ENCODE results near the gene PIK3CA. TPM values are rescaled to one million over a fixed set of nuclear protein-coding genes. Genes with fewer than 3 reads are reported as not detected.

Gene PIK3CA
- total RNA-seq (ENCODE audit: low replicate concordance) = 16.0 and 17.6 TPM in 2 replicates
- long read RNA-seq, full-length matches to known transcripts = 1 of 6 reads
- long read RNA-seq, partial matches to known transcripts = 3 of 6 reads
- long read RNA-seq, other reads (novel, unspliced or antisense) = 2 of 6 reads

- no peaks in the 10 kb centered on the region for H3K36me3 Mint-ChIP-seq
- peak; percentile 87 for DNase-seq (ENCODE audit: extremely low spot score, unreplicated experiment)
- peaks cover 18% of the 10 kb centered on the region for H3K4me1 Mint-ChIP-seq (ENCODE audit: unreplicated experiment)
- no peak for TF ChIP-seq CTCF (conservative IDR thresholded peaks at IDR 0.05)
- H3K27me3 Mint-ChIP-seq = no peaks in the 10 kb centered on the region
- H3K27ac Mint-ChIP-seq = peak within 1 kb of the TSS; percentile 97
- H3K9me3 Mint-ChIP-seq = no peaks in the 10 kb centered on the region
- H3K4me3 Mint-ChIP-seq = peak within 1 kb of the TSS; percentile 95
These were observed at the start of gene PIK3CA for GRCh38 chr3:179147873-179148615. PIK3CA (plus strand) TSS chr3:179148357; CDS start chr3:179198826, 50,469 bp downstream.

GRCh38 chr3:179098388-179099077 is 49.6 kb upstream of the PIK3CA start:
- no peak for DNase-seq (ENCODE audit: extremely low spot score, unreplicated experiment)
- Mint-ChIP-seq H3K36me3 (no peaks in the 10 kb centered on the region), H3K9me3 (no peaks in the 10 kb centered on the region), H3K4me1 (ENCODE audit: unreplicated experiment) (no peaks in the 10 kb centered on the region), H3K27me3 (peaks cover 3% of the 10 kb centered on the region), H3K27ac (no peak overlapping the region), H3K4me3 (no peak overlapping the region)
- no peak for TF ChIP-seq CTCF (conservative IDR thresholded peaks at IDR 0.05)

GRCh38 chr3:179100652-179101051 is 47.5 kb upstream of the PIK3CA start:
- TF ChIP-seq CTCF (conservative IDR thresholded peaks at IDR 0.05) = no peak
- no peak overlapping the region for H3K27ac Mint-ChIP-seq
- H3K4me3 Mint-ChIP-seq = no peak overlapping the region
- H3K27me3 Mint-ChIP-seq = peaks cover 8% of the 10 kb centered on the region
- no peaks in the 10 kb centered on the region for H3K36me3 Mint-ChIP-seq
- peaks cover 4% of the 10 kb centered on the region for H3K4me1 Mint-ChIP-seq (ENCODE audit: unreplicated experiment)
- DNase-seq (ENCODE audit: extremely low spot score, unreplicated experiment) = no peak
- H3K9me3 Mint-ChIP-seq = no peaks in the 10 kb centered on the region

- peaks cover 4% of the 10 kb centered on the region for H3K4me1 Mint-ChIP-seq (ENCODE audit: unreplicated experiment)
- H3K27ac Mint-ChIP-seq = no peak overlapping the region
- peaks cover 12% of the 10 kb centered on the region for H3K27me3 Mint-ChIP-seq
- no peaks in the 10 kb centered on the region for H3K36me3 Mint-ChIP-seq
- no peak for TF ChIP-seq CTCF (conservative IDR thresholded peaks at IDR 0.05)
- H3K9me3 Mint-ChIP-seq = peaks cover 7% of the 10 kb centered on the region
- DNase-seq (ENCODE audit: extremely low spot score, unreplicated experiment) = no peak
- no peak overlapping the region for H3K4me3 Mint-ChIP-seq
These were observed 42.3 kb upstream of the PIK3CA start for GRCh38 chr3:179105881-179106280.

- TF ChIP-seq CTCF (conservative IDR thresholded peaks at IDR 0.05) = no peak
- no peak overlapping the region for H3K4me3 Mint-ChIP-seq
- H3K27me3 Mint-ChIP-seq = peaks cover 12% of the 10 kb centered on the region
- H3K27ac Mint-ChIP-seq = no peak overlapping the region
- no peak for DNase-seq (ENCODE audit: extremely low spot score, unreplicated experiment)
- no peaks in the 10 kb centered on the region for H3K36me3 Mint-ChIP-seq
- H3K9me3 Mint-ChIP-seq = peaks cover 7% of the 10 kb centered on the region
- H3K4me1 Mint-ChIP-seq (ENCODE audit: unreplicated experiment) = peaks cover 4% of the 10 kb centered on the region
These were observed 40.5 kb upstream of the PIK3CA start for GRCh38 chr3:179107617-179108016.

Data from type B pancreatic cell (in vitro differentiated cells).